Adipose tissue (tissue), 3 donors: Measurements from ENCODE around the gene MRM3. TPM values are rescaled to one million over a fixed set of nuclear protein-coding genes. Genes with fewer than 3 reads are reported as not detected.
"Not testable (repeated sequence)": the region's sequence is repeated elsewhere in the genome, so short reads cannot be mapped to it uniquely, and the experiment has no call there.

ENCODE experiments used
- H3K27ac ChIP-seq: one replicate; pipeline ENCODE4 v1.5.1; 2013; ENCODE audit warnings: low read depth, low read length
- WGBS, 3 donors: extraction: QIAGEN DNeasy Blood & Tissue Kit; methylation state at CpG; one replicate each; pipeline ENCODE4 v1.1.7; 2013; 5-methylcytosine and 5-hydroxymethylcytosine counted together
- polyA plus RNA-seq, 3 donors: library from polyadenylated mRNA; stranded (reverse); fragments of 200-250 nt; gene quantifications; one replicate each; pipeline ENCODE4 v1.2.3, GENCODE V29; 2013
- donor health status: healthy with polysubstance abuse.
- donor health status: Bipolar disorder and iron deficiency.
- donor health status: healthy.

The MRM3 gene
- polyA plus RNA-seq, 3 donors: 7.4 to 26.4 (median 17.0) TPM

DNA sequence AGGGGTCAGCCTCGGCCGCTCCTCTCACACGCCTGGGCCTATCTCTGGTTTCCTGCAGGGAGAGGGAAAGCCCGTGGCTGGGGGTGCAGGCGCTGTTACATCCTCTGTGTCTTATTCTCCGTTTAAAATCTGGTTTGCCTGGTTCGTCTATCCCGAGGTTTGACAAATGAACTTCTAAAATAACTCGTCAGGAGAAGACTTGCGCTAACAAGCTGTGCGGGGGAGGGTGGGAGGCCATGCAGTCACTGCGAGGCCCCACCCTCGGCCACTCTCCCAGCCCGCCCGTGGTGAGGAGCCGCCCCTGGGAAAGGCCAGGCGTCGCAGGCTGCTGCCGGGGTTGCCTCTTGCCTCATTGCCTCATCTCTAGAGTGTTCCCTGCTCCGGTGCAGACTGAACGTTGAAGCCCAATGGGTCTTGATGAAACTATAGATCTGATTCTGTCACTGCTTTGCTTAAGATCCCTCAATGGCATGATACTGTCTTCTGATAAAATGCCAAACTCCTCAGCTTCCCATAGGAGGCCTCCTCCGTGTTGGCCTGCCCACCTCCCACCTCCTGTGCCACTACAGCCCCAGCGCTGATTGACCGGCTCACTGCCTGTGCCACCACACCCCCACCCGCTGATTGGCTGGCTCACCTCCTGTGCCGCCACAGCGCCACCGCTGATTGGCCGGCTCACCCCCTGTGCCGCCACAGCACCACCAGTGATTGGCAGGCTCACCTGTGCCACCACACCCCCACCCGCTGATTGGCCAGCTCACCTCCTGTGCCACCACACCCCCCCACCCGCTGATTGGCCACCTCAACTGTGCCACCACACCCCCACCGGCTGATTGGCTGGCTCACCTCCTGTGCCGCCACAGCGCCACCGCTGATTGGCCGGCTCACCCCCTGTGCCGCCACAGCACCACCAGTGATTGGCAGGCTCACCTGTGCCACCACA is 8.0 kb downstream of the MRM3 start:
- H3K27ac ChIP-seq: not testable (repeated sequence)
- WGBS, 3 donors: 64 to 74% (median 72%) methylated on average over 27 to 36 of the region's 38 CpGs

DNA sequence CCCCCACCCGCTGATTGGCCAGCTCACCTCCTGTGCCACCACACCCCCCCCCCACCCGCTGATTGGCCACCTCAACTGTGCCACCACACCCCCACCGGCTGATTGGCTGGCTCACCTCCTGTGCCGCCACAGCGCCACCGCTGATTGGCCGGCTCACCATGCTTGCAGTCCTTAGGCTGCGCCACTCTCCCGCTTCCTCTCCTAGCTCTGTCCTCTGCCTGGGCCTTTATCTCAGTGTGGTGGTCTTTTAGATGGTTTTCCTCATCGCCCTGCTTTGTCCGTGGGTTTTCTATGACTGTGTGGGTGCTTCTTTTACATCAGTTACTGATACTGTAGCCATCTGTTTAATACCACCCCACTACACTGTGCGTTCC is 8.7 kb downstream of the MRM3 start:
- WGBS, 3 donors: 78 to 92% (median 84%) methylated on average over 9 to 10 of the region's 12 CpGs

DNA sequence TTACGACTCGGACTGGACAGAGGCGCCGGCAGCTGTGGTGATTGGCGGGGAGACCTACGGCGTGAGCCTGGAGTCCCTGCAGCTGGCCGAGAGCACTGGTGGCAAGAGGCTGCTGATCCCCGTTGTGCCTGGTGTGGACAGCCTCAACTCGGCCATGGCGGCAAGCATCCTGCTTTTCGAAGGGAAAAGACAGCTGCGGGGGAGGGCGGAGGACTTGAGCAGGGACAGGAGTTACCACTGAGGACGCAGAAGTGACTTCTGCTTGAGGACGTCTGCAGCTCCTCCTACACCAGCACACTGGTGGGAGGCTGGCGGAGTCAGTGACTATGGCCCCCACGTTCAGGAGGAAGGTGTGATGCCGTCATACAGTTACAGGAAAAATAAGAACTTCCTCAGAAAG is 9.7 kb downstream of the MRM3 start:
- H3K27ac ChIP-seq: no peak overlapping the region
- WGBS, 3 donors: 82 to 85% (median 84%) methylated on average over 19 of the region's 19 CpGs

More for the DNA sequence above, 8.7 kb downstream of the MRM3 start:
- not testable (repeated sequence) for H3K27ac ChIP-seq

DNA sequence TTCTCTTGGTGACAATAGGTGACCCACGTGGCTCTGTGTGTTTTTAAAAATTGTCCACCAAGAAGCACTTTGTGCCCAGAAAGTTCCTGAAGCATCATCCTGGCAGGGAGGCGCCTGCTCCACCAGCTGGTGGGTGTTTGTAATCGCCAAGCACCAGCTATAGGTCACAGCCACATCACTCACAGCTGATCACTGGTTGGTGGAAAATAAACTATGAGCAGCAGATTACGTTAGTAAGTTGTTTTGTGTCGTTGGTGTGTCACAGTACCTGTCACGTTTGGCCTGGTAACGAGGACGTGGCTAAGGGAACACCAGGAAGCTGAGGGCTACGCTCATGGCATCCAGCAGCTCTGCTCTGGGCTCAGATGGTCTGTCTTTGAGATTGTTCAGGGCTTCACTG is 10.1 kb downstream of the MRM3 start:
- H3K27ac ChIP-seq: no peak overlapping the region
- 70 to 85% (median 78%) methylated on average over 9 of the region's 9 CpGs for WGBS, 3 donors

- 5 to 14% (median 11%) methylated on average over 18 of the region's 18 CpGs for WGBS, 3 donors
- H3K27ac ChIP-seq: no peak overlapping the region
These were observed 12.7 kb downstream of the MRM3 start for GRCh38 chr17:794876-795275.

DNA sequence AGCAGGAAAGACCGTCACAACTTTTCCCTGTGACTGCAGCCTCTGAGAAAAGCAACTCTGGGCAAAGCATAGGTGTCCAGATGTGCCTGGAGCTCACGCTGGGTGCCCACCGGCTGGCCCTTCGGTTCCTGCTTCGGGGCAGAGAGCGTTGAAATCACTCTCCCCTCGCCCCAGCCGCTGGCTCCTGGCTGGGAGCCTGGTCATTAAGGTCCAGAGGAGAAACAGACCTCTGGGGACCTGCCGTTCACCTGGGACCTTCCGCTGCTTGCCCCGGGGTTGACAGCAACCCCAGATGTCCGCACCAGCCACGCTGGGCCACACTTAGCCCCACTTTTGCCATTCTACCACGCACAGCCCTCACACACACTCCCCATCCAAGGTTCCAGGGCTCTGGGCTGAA is 13.1 kb downstream of the MRM3 start:
- no peak overlapping the region for H3K27ac ChIP-seq
- 49 to 64% (median 56%) methylated on average over 14 of the region's 14 CpGs for WGBS, 3 donors

- 78 to 82% (median 80%) methylated on average over 9 of the region's 9 CpGs for WGBS, 3 donors
- no peak overlapping the region for H3K27ac ChIP-seq
These were observed 13.6 kb downstream of the MRM3 start for GRCh38 chr17:795721-796120.

GRCh38 chr17:796609-797008 is 14.5 kb downstream of the MRM3 start:
- no peak overlapping the region for H3K27ac ChIP-seq

GRCh38 chr17:797236-797840 is 15.2 kb downstream of the MRM3 start:
- H3K27ac ChIP-seq: no peak overlapping the region

More at GRCh38 chr17:796609-797008, 14.5 kb downstream of the MRM3 start:
- WGBS, 3 donors: 72 to 93% (median 72%) methylated on average over 15 of the region's 15 CpGs

DNA sequence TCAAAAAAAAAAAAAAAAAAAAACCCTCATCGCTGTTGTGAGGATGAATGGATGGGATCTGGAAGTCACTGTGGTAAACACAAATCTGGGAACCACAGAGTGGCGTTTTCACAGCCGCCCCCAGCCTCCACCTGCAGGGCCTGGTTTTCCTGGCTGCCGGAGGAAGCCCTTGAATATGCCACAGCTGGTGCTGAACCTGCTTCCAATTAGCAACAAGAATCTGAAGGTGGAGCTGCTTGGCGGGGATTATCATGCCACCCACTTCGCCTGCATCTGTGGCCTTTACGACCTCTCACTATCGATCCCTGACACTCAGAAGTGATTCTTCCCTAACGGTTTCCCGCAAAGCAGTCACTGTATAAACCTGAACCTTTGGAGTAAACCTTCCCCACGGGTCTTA is 16.1 kb downstream of the MRM3 start:
- 59 to 78% (median 76%) methylated on average over 11 of the region's 11 CpGs for WGBS, 3 donors
- H3K27ac ChIP-seq: no peak overlapping the region

More at GRCh38 chr17:797236-797840, 15.2 kb downstream of the MRM3 start:
- 70 to 90% (median 72%) methylated on average over 22 of the region's 22 CpGs for WGBS, 3 donors

DNA sequence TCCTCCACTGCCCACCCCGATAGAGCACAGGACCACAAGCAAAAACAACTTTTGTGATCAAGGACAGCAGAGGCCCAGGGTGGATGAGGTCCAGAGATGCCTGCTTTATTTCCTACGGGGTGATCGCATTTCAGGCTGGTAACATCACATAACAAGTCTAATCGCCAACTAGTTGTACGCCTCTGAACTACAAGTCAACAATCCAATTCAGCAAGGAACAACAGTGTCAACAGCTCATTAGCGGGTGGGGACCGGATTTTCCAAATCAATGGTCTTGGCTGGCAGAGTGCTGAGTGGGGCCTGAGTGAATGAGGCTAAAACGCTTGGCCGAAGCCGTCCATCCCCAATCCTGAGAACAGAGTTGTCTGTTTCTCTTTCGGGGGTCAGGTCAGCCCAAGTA is 17.1 kb downstream of the MRM3 start:
- no peak overlapping the region for H3K27ac ChIP-seq
- WGBS, 3 donors: 84 to 87% (median 87%) methylated on average over 11 of the region's 11 CpGs

GRCh38 chr17:800446-801242 is 18.5 kb downstream of the MRM3 start:
- 88 to 93% (median 91%) methylated on average over 39 of the region's 39 CpGs for WGBS, 3 donors
- no peak overlapping the region for H3K27ac ChIP-seq

DNA sequence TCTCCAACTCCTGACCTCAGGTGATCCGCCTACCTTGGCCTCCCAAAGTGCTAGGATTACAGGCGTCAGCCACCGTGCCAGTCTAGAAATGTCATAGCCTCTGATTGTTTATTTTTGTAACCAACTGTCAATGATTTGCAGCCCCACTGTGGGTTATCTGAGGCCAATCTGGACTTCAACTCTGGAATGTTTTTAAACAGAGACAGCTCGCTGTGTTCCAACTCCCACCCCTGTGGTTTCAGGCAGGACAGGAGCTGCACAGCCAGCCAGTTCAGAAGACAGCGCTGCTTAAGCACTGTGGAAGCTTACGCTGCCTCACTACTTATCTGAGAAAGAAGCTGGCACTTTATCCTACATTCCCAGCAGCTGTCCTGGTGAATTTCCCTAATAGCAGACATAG is 19.5 kb downstream of the MRM3 start:
- 30 to 88% (median 78%) methylated on average over 6 of the region's 6 CpGs for WGBS, 3 donors
- H3K27ac ChIP-seq: no peak overlapping the region

- WGBS, 3 donors: 42 to 96% (median 91%) methylated on average over 14 of the region's 14 CpGs
- H3K27ac ChIP-seq: no peak overlapping the region
These were observed 20.3 kb downstream of the MRM3 start for GRCh38 chr17:802481-802880.

GRCh38 chr17:802901-803881 is 21.0 kb downstream of the MRM3 start:
- H3K27ac ChIP-seq: no peak overlapping the region
- 43 to 87% (median 85%) methylated on average over 36 to 37 of the region's 37 CpGs for WGBS, 3 donors

GRCh38 chr17:804541-805435 is 22.6 kb downstream of the MRM3 start:
- WGBS, 3 donors: 76 to 93% (median 91%) methylated on average over 40 to 41 of the region's 41 CpGs

GRCh38 chr17:805886-806285 is 23.7 kb downstream of the MRM3 start:
- WGBS, 3 donors: 90 to 96% (median 93%) methylated on average over 9 to 23 of the region's 23 CpGs
- H3K27ac ChIP-seq: not testable (repeated sequence)

More at GRCh38 chr17:804541-805435, 22.6 kb downstream of the MRM3 start:
- no peak overlapping the region for H3K27ac ChIP-seq
